NCI-H128 (cell line): ENCODE data around the gene ADAMTS19.
"Not testable (repeated sequence)": the region's sequence is repeated elsewhere in the genome, so short reads cannot be mapped to it uniquely, and the experiment has no call there.

ENCODE experiments used
- DNase-seq: peaks from one replicate; lab custom pipeline; 2025; ENCODE audit not compliant: unreplicated experiment; lab: John Stamatoyannopoulos, UW

Gene ADAMTS19

DNA sequence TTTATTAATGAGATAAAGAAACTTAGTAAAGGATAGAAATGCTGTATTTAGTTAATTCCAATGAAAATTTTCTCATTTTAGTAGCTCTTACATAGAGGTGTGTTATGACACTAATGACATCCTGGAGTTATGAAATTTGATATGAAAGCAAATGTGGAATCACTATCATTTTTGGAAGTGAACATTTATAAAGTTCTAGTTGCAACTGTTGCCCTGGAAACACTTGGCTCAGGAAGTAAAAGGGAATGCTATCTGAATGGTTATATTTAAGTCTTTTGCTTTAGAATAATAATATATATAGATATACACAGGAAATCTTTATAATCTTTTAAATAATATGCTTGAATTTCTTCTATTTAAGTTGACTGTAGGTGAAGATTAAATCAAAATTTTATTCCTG lies 16.7 kb downstream of the ADAMTS19 start:
- DNase-seq = no peak

DNA sequence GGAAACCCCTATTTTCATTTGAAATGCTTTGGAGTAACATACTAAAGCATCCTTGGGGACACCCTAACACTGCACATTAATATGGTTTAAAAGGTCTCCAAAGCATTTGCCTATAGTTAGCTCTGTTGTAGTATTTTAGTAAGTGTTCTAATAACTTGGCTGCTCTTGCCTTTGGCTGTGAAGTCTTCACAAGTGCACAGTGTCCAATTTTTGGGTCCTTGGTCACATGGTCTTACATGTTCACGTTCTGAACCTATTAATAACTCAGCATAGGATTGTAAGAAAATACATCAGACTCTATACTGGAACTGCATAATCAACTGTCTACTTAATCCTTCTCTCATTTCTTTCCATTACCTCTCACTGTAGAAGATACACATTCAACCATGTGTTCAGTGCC lies 17.4 kb downstream of the ADAMTS19 start:
- DNase-seq = no peak

DNA sequence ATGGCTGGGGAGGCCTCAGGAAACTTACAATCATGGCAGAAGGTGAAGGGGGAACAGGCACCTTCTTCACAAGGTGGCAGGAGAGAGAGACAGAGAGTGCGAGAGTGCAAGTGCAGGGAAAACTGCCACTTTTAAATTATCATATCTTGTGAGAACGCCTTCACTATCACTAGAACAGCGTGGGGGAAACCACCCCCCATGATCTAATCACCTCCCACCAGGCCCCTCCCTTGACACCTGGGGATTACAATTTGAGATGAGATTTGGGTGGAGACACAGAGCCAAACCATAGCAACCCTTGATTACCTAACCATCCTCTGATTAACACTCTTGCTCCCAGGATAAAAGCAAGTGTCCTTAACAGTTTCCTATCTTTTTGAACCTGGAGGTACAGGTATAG lies 21.1 kb downstream of the ADAMTS19 start:
- no peak for DNase-seq

DNA sequence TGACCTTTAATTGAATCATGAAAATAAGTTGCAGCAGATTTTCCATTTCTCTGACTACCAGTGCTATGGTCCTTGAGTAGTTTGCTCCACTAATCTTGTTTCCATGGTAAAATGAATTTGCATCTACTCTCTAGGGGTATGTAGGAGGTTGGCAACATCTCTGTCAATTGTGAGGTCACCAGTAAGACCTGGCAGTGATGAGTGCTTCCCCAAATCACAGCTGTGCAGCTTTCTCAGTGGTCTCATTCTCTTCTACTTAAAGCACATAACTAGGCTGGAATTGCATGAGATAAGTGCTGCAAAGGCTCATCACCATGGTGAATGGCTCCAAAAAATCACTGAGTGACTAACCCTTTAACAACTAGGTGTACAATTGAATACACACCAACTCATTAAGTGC lies 36.3 kb downstream of the ADAMTS19 start:
- DNase-seq = no peak

DNA sequence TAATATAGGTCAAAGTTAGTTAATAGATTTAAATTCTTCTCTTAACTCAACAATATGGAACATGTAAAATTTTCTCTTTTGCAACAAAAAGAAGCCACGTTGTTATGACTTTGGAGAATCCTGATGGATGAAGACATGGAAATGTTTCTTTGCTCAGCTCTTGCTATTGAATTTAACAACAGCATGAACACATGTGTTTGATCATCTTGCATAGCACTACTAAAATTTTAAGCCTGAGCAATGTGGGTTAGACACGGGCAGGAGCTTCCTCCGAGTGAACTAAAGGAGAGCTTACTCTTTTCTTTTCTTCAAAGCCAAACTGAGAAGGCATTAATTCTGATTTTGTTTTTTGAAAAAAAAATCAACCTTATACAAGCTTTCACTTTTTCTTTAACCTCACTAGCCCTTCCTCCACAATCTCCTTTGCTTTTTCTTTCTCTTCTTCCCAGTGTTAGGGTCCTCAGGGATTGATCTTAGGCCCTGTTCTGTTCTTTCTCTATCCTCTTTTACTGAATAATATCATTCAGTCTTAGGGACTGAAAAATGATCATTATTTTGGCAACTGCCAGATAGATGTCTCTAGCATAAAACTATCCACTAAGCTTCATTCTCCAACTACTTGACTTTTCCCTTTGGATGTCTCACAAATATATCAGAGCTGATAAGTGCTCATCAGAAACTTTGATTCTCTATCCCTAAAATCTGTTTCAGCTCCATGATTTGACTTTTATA lies 36.9 kb downstream of the ADAMTS19 start:
- DNase-seq = no peak

DNA sequence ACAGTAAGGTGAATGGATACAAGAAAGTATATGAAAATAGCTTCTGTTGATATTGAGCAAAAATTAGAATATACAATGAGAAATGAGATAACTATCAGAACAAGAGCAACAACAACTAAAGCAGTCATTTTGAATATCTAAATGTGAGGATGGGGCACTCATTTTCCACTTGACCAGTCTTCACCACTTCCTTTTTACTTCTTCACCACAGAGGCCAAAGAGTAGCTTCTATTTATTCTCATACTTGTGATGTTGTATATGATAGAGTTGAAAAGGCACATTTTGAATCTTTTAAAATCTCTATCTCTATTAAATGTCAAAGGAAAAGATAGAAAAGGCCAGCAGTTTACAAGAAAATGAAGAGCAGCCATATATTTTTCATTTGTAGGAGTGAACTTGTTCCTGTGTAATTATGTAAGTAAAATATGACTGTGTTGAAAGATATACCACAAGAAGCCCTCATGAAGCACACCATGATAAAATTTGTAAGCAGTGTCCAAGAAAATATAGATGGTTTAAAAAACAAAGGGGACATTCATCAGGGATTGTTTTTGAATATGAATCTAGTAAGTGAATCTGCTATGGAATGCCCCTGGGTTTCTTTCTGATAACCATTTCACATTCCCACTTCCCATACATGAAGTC lies 39.2 kb downstream of the ADAMTS19 start:
- DNase-seq = no peak

DNA sequence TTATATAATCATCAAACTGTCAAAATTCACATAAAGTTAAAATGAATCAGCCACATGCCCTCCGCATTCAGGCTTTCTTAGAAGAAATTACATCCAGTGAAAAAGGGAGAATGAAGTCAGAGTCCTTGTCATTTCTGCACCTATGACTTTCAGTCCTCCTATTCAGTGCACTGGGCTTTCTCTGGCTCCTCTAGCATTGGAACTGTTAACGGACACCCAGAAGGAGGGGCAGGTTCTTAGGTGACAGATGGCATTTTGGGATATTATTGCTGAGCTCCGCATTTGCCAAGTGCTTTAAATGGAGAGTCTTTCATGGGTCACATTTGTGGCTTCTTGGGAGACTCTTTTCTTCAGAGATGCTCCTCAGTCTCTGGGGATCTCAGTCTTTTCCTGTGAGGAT lies 40.0 kb downstream of the ADAMTS19 start:
- no peak for DNase-seq

DNA sequence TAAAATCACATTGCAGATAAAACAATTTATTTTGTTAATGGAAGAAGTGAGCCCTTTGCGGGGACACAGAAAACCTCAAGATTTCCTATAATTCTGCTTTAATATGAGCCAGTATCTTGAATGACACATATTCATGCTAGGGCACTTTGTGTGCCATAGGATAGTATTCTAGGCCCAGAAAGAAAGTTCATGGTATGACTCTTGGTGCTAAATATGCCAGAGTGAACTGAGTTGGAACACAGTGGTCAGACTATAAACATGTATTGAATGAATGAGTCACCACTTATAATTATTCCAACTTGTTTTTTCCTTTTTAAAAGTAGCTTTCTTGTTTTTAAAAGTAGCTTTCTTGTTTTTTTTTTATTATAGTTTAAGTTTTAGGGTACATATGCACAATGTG lies 46.0 kb downstream of the ADAMTS19 start:
- no peak for DNase-seq

DNA sequence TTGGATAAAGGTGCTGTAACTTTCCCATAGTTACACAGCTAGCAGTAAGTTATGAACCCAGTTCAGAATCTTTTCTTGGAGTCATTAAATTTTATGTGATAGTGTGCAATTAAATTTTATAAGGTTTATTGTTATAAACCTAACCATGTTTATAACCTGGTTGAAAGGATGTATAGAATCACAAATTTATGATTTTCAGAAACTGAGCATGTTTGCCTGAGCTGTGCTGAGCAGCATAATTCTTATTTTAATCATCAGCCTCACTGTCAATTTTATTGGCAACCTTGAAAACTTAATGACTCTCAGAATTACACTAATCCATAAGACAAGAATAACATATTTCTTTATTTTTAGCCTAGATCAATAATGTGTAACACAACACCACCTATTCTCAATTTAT lies 46.9 kb downstream of the ADAMTS19 start:
- DNase-seq = no peak

DNA sequence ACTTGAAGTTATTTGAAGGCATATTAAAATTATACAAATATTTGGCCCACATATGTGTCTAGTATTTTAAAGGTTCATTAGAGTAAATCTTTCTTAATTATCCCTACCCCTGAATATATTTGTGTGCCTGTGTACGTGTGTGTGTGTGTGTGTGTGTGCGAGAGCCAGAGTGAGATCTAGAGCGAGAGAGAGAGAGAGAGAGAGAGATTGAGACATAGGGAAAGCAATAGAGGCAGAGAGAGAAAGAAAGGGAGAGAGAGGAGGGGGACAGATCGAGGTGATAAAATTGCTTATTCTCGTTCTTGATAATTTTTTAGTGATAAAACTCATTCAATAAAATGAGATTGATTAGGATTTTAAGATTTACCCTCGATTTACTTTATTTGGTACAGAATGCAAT lies 47.4 kb downstream of the ADAMTS19 start:
- no peak for DNase-seq

DNA sequence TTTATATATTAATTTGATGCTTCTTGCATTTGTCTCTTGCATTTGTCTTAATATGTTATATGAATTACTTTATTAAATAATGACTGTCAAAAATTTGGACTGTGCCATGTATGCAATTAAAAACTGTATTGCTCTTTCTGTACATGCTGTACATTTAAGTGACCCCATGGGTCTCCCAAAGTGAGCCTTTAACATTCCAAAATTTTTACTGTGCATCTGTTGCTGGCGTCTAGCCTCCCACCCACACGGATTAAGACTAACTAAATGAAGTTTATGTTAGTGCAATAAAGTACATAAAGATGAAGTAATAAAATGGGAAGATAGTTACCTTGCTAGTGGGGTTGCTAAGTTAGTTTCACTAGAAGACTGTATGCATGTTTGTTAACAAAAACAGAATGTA lies 48.5 kb downstream of the ADAMTS19 start:
- DNase-seq = no peak

DNA sequence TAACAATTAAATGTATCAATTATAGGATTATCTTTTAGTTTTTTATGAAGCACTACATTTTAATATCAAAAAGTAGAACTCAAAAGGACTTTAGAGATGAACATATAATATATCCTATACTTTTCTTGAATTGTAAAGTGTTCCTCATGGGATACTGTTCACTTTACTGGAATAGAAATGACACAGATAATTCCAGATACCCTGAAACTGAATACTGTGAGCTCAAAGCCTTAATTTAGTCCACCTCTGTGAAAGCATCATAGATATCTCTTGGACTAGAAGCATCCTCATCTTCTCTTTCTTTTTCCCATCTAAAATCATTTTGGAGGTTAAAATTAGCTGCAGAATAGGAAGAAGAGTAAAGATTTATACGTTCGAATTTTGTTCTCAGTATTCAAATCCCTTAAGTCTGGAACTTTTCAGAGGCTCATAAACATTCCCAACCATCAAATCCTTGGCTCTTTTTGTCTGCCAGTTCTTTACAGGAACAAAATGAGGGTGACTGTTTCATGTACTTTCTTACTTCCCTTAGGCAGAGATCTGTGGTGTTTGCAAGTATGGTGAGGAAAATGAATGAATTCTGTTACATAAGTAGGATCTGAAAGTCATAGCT lies 49.4 kb downstream of the ADAMTS19 start:
- no peak for DNase-seq

DNA sequence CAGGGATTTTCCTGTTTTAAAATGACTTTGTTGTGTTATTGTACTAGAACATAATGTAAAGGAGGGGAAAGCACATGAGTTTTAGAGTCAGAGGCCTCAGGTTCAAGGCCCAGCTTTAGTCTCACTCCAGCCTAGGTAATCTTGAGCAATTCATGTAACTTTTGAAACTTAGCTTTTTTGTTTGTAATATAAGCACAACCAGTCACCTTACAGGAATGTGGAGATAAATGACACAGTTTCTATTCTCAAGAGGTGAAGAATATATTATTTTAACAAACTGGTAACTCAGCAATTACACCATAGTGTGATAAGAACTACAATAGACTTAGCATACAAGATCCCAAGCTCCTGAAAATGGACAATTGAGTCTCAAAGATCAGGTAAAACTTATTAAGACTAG lies 51.2 kb downstream of the ADAMTS19 start:
- no peak for DNase-seq

DNA sequence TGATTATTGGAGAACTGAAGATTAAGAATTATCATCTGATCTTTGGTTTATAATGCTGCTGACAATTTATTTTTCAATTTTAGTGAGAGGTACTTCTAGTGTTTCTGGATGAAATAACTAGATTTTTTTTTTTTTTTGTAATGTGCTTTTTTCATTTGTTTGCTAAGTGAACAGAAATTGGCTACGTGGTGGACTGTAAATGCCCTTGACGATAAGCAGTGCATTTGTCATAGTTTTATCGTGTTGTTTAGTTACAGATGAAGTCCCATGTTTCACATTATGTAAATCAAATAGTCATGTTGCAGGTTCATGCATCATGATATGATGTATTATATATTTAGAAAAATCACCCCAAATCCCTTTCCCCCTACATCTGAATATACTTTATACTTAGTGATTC lies 81.0 kb downstream of the ADAMTS19 start:
- DNase-seq = no peak

DNA sequence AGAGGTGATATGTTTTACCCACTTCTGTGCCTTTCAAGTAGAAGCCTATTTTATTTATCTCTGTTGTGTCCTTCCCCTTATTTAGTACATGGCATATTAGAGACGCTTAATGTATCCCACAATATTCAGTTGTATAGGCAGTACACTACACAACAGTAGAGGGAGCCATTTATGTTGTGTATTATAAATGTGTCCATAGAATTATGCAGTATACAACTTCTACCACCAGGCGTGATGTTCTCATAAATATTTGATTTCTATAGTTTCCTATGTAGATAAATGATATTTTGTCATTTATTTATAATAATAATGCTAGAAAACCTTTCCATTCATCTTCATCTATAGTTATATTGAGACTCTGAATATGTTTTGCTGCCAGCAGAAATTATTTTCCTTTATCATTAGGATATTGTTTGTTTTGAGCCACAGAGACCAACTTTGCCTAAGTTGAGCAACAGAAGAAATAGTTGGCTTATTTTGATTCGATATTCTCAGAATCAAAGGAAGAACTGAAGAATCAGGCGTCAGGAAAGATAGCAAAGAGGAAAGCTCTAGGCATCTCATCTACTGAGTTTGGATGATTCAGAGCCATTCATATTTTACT lies 81.7 kb downstream of the ADAMTS19 start:
- DNase-seq = no peak

DNA sequence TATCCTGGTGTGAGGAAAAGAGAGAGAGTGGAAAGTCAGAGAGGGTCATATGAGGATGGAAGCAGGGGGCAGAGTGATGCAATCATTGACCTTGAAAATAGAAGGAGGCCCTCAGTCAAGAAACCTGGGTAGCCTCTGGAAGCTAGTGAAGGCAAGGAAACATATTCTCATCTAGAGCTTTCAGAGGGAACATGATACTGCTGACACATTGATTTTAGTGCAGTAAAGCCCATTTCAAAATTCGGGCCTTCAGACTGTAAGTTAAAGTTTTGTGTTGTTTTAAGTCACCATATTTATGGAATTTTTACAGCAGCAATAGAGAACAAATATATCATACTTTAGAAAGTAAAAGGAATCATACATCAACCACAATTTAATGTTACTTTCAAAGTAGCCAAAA lies 87.0 kb downstream of the ADAMTS19 start:
- DNase-seq = no peak

DNA sequence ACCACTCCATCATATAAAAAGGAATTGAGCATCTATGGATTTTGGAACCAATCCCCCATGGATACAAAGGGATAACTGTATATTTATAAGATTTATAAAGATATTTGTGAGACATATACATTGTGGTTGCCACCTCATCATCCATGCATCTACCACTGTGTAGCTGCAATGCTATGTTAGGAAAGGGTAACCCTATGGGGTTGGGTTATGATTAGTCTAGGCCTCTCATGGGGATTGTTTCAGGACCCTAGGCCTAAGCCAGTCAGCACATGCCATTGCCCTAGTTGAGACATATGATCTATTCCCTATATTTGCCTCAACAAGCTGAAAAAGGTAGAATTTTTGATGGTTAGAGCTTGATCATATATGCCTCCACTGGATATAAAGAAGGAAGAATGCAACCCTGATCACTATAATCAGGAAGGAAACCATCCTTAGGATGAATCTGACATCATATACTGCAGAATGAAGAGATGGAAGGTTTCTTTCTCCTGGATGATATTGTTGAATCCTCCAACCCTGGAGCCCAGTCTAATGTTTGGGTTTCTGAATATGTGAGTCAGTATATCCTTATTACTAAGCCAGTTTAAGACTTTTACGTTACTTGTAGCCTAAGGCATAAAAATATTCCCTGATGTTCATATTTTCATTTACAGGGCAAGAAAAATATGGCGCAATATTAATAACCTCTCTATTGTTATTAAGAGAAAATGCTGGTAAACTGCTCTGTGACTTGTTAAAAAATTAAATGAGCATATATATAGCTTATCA lies 94.2 kb downstream of the ADAMTS19 start:
- no peak for DNase-seq

DNA sequence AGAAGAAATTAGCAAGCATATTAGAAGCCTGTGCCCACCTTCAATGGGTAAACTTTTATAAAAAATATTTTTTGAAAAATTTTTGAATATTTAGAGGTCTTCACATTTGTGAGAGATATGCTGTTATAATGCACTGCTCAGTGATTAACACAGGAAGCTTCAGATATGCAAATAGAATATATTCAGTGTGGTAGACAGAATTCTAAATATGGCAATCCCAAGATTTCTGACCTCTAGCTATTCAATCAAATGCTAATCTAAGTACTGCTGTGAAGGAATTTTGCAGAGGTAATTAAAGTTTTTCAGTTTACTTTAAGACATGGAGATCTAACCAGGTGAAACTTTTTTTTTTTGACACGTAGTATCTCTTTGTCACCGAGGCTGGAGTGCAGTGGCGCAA lies 103.5 kb downstream of the ADAMTS19 start:
- no peak for DNase-seq

DNA sequence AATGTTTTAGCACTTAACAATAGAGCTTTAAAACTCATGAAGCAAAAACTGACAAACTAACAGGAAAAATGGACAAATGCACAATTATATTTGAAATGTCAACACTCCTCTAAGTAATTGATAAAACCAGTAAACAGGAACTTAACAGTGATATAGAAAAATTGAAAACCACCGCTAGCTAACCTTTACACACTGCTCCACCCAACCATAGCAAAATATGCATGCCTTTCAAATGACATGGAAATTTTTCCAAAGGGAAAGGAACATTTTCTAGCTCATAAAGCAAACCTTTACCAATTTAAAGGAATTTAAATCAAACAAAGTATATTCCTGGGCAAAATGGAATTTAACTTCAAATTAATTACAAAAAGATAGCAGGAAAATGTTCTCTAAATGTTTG lies 109.2 kb downstream of the ADAMTS19 start:
- DNase-seq = no peak

DNA sequence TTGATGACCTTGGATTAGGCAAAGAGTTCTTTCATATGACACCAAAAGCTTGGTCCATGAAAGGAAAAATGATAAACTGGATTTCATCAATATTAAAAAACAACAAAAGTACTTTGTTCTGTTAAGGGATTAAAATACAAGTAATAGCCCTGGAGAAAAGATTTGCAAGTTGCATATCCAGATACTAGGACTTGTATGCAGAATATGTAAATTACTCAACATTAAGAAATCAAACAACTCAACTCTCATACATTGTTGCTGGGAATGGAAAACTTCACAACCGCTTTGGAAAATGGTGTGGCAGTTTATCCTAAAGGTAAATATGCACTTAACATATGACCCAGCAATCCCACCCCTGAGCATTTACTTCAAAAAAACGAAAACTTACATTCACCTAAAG lies 112.0 kb downstream of the ADAMTS19 start:
- no peak for DNase-seq

DNA sequence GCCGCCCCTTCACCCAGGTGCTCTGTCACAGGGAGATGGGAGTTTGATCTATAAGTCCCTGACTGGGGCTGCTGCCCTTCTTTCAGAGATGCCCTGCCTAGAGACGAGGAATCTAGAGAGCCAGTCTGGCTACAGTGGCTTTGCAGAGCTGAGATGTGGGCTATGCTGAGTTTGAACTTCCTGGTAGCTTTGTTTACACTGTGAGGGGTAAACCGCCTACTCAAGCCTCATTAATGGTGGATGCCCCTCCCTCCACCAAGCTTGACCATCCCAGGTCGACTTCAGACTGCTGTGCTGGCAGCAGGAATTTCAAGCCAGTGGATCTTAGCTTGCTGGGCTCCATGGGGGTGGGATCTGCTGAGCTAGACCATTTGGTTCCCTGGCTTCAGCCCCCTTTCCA lies 124.4 kb downstream of the ADAMTS19 start:
- DNase-seq = not testable (repeated sequence)
